GM12892 (cell line): ENCODE results near the gene PBX1.

Experiments
- DNase-seq: peaks from one replicate; pipeline ENCODE4 v3.0.0; 2011; ENCODE audit not compliant: insufficient read length
- FAIRE-seq: peaks from 2 replicates; lab custom pipeline; 2011; peaks lifted over from hg19 to GRCh38; lab: Jason Lieb, UNC
- POLR2A ChIP-seq: IDR thresholded peaks from 2 replicates; pipeline ENCODE4 v1.6.1; 2011; ENCODE audit warnings: low read depth, low read length, control low read depth
- POLR2AphosphoS5 ChIP-seq: IDR thresholded peaks from 2 replicates; pipeline ENCODE4 v1.6.1; 2011; ENCODE audit warnings: low read depth, low read length, control low read depth
- TAF1 ChIP-seq: IDR thresholded peaks from 2 replicates; pipeline ENCODE4 v1.6.1; 2011; ENCODE audit warnings: low read depth, mild to moderate bottlenecking, control low read depth, low read length, borderline replicate concordance

Gene PBX1

GRCh38 chr1:164702664-164703063 is 143.7 kb downstream of the PBX1 start:
- no peak for FAIRE-seq
- no peak for TF ChIP-seq POLR2AphosphoS5
- TF ChIP-seq TAF1: no peak
- TF ChIP-seq POLR2A: no peak
- no peak for DNase-seq

GRCh38 chr1:164703463-164703862 is 144.5 kb downstream of the PBX1 start:
- FAIRE-seq: no peak
- TF ChIP-seq POLR2A (no peak), POLR2AphosphoS5 (no peak), TAF1 (no peak)
- no peak for DNase-seq

GRCh38 chr1:164703960-164704411 is 145.0 kb downstream of the PBX1 start:
- DNase-seq (no peak), FAIRE-seq (no peak)
- no peak for TF ChIP-seq POLR2A
- TF ChIP-seq POLR2AphosphoS5: no peak
- no peak for TF ChIP-seq TAF1

GRCh38 chr1:164704954-164705353 is 146.0 kb downstream of the PBX1 start:
- DNase-seq (no peak), FAIRE-seq (no peak)
- no peak for TF ChIP-seq POLR2A
- no peak for TF ChIP-seq TAF1
- TF ChIP-seq POLR2AphosphoS5: no peak

- TF ChIP-seq TAF1: no peak
- TF ChIP-seq POLR2A: no peak
- TF ChIP-seq POLR2AphosphoS5: no peak
- DNase-seq: no peak
- FAIRE-seq: no peak
Measured at GRCh38 chr1:164706606-164706987, 147.6 kb downstream of the PBX1 start.

GRCh38 chr1:164707868-164708331 is 148.9 kb downstream of the PBX1 start:
- DNase-seq: no peak
- no peak for FAIRE-seq
- TF ChIP-seq TAF1 (no peak), POLR2A (no peak), POLR2AphosphoS5 (no peak)

GRCh38 chr1:164708596-164708995 is 149.6 kb downstream of the PBX1 start:
- FAIRE-seq (no peak), DNase-seq (no peak)
- TF ChIP-seq POLR2A: no peak
- no peak for TF ChIP-seq POLR2AphosphoS5
- TF ChIP-seq TAF1: no peak

- no peak for DNase-seq
- no peak for FAIRE-seq
- no peak for TF ChIP-seq TAF1
- no peak for TF ChIP-seq POLR2AphosphoS5
- no peak for TF ChIP-seq POLR2A
Measured at GRCh38 chr1:164709126-164709525, 150.1 kb downstream of the PBX1 start.

GRCh38 chr1:164709541-164710278 is 150.7 kb downstream of the PBX1 start:
- TF ChIP-seq POLR2AphosphoS5 (no peak), TAF1 (no peak), POLR2A (no peak)
- FAIRE-seq: no peak
- DNase-seq: no peak

- TF ChIP-seq TAF1 (no peak), POLR2AphosphoS5 (no peak), POLR2A (no peak)
- DNase-seq: no peak
- FAIRE-seq: no peak
Measured at GRCh38 chr1:164712131-164713036, 153.4 kb downstream of the PBX1 start.

GRCh38 chr1:164713456-164714207 is 154.6 kb downstream of the PBX1 start:
- FAIRE-seq (no peak), DNase-seq (no peak)
- TF ChIP-seq TAF1: no peak
- TF ChIP-seq POLR2A: no peak
- no peak for TF ChIP-seq POLR2AphosphoS5
